Activated CD4-positive, alpha-beta T cell treated with anti-CD3 and anti-CD28 coated beads for 48 hours (primary cell): ENCODE measurements around the gene WDR26.
"Not testable (repeated sequence)": the region's sequence is repeated elsewhere in the genome, so short reads cannot be mapped to it uniquely, and the experiment has no call there.

Experiments
- DNase-seq: peaks from one replicate; pipeline ENCODE4 v3.0.0-alpha.2; 2020

WDR26 gene

DNA sequence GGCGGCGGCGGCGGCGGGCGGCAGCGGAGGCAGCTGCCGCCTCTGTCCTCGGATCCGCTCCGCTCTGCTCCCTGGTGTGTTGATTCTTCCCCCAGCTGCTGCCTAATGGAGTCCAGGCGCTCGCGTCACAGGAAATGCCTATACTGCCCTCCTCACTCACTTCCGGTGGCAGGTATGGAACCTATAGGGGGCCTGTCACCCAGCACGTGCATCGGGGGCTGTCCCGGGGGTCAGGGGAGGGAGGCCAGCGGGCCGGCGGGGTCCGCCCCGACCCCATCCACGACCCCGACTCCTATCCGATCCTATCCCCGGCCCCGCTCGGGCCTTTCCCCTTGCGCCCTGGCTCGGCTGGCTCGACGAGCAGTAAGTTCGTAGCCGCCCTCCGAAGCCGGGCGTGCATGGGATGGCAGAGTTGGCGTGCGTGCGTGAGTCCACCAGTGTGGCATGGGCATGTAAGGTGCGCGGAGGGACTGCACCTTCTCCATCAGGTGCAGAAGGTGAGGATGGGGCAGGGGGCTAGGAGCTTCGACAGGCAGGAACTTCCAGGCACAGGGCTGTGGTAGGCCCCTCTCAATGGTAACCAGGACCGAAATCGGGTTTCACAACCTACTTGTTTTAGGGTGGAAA is at the start of gene WDR26:
WDR26 (minus strand) TSS at position 107 of the 627 bp plus-strand sequence.
- peak; percentile 88 for DNase-seq

DNA sequence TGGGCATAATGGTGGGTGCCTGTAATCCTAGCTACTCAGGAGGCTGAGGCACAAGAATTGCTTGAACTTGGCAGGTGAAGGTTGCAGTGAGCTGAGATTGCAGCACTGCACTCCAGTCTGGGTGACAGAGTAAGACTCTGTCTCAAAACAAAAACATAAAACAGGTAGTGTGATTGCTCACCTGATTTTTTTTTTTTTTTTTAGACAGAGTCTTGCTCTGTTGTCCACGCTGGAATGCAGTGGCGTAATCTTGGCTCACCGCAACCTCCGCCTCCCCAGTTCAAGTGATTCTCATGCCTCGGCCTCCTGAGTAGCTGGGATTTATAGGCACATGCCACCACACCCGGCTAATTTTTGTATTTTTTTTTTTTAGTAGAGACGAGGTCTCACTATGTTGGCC is 48.6 kb upstream of the WDR26 start:
- not testable (repeated sequence) for DNase-seq

DNA sequence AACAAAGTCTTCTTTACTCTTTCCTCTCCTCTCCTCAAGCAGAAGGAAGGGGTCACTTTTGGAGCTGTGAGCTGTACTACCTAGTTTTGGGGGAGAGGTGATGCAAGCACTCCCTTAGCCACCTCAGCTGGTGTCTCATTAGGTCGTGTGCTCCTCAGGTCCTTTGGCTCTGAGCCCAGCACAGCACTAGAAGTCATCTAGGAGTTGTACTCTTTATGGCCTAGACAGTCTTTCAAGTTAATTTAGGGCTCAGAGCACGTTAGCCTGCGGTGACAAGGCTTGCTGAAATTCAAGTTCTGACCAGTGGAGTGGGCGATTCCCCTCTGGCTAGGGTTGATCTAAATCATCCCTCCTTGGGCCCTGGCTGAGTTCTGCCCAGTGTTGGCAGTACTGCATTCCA is 48.0 kb upstream of the WDR26 start:
- no peak for DNase-seq

DNA sequence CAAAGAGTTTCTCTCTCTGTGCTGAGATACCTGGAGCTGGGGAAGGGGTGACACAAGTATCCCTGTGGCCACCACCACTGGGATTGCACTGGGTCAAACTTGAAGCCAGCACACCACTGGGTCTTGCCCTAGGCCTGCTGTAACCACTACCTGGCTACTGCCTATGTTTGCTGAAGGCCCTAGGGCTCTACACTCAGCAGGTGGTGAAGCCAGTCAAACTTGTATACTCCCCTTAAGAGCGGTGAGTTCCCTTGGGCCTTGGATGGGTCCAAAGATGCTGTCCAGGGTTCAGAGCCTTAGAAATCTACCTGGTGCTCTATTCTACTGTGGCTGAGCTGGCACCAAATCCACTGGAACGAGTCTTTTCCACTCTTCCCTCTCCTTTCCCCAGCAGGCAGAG is 47.0 kb upstream of the WDR26 start:
- no peak for DNase-seq

DNA sequence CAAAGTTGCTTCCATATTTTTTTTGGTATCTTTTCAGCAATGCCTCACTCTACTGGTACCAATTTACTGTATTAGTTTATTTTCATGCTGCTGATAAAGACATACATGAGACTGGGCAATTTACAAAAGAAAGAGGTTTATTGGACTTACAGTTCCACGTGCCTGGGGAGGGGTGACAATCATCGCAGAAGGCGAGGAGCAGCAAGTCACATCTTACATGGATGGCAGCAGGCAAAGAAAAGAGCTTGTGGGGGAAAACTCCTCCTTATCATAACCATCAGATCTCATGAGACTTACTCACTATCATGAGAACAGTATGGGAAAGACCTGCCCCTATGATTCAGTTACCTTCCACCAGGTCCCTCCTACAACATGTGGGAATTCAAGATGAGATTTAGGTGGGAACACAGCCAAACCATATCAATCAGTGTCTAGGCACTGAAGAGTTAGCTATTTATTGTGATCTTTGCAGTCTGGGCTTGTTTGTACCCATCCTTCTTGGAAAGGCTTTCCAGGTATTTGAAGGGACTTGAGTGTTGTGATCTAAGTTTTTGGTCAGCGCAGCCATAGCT is 46.4 kb upstream of the WDR26 start:
- not testable (repeated sequence) for DNase-seq

DNA sequence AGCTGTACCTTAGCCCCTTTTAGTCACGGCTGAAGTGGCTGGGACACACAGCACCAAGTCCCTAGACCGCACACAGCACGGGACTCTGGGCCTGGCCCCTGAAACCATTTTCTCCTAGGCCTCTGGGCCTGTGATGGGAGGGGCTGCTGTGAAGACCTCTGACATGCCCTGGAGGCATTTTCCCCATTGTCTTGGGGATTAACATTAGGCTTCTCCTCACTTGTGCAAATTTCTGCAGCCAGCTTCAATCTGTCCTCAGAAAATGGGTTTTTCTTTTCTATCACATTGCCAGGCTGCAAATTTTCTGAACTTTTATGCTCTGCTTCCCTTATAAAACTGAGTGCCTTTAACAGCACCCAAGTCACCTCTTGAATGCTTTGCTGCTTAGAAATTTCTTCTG is 45.6 kb upstream of the WDR26 start:
- DNase-seq, result not testable (repeated sequence)

DNA sequence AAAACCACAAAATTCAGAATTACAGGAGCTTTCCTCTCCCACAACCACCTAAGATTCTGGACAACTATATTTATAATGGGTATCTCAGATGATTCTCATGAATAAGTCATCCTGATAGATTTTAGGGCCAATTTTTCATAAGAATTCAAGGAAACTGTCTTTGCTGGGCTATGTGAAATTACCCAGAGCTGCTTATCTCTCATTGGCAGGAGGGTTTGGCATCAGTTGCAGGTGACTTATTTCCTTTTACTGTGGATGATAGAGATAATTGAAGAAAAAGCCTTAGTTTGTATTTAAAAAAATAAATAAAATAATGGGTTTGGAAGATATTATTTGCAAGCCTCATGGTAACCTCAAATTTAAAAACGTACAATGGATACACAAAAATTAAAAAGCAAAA is 38.2 kb upstream of the WDR26 start:
- no peak for DNase-seq

DNA sequence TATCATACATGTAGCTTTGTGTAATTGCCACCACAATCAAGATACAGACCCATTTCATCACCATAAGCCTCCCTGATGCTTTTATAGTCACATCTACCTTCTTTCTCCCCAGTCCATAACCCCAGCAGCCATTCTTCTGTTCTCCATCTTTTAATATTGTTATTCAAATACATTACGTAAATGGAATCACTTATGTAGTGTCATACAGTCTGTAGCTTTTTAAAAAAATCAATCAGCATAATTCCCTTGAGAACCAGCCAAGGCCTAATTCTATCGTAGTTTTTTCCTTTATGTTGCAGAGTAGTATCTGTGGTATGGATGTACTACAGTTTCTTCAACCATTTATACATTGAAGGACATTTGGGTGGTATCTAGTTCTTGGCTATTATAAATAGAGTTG is 31.6 kb upstream of the WDR26 start:
- no peak for DNase-seq

DNA sequence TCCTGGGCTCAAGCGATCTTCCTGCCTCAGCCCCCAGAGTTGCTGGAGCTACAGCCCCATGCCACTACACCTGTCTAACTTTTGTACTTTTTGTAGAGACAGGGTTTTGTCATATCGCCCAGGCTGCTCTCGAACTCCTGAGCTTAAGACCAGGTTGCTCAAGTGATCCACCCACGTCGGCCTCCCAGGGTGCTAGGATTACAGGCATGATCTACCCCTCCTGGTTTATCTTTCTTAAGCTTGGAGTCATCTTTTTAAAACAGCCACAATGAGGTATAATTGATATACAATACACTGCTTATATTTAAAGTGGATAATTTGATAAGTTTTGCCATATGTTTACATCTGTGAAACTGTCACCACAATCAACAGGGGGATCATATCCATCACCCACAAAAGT is 25.4 kb upstream of the WDR26 start:
- no peak for DNase-seq

DNA sequence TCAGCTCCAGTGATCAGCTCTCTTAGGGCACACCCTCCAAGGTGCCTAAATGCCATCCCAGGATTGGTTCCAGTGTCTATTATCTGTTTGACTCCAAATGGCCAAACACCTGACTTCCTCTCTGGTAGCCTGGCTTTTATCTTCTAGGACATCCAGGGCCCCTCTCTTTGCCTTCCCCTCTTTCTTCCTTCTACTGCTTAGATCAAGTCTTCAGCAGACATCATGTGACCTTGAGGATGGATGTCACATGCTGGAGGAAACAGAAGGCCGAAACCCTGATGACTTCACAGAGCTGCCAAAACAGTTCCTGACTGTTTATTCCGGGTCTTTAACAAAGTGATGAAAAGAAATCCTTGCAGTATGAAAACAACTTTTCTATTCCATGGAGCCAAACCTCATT is 24.4 kb upstream of the WDR26 start:
- no peak for DNase-seq

DNA sequence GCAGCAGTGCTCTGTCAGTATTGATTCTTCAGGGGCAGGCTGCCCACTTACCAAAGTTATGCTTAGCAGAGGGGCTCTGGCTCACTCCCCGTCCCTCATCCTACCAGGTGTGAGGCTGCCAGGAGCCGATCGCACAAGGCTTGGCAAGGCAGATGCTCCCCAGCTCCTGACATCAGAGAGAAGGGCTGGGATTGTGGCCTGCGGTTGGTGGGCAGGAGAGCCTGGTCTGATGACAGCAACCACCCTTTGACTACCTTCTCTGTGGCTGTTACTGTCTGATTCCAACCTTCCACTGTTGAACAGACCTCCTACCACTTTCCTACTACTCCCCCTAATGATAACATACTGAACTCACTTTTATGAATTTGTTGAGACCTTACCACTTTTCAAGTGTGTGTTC is 23.7 kb upstream of the WDR26 start:
- no peak for DNase-seq

DNA sequence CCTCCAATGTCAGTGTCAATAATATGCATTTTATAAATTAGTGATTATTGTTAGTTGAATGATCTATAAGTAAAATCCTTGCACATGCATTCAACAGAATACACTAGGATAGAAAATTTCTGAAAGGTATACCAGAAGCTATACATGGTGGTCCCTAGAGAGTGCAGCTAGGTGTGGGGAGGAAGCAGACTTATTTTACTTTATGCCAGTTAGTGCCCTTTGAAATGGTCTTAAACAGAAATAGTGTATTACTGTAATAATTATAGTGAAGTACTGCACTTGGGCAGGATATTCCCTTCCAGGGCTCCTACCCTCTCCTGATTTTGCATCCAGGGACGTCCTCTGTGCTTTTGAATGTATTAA is 23.2 kb upstream of the WDR26 start:
- no peak for DNase-seq

DNA sequence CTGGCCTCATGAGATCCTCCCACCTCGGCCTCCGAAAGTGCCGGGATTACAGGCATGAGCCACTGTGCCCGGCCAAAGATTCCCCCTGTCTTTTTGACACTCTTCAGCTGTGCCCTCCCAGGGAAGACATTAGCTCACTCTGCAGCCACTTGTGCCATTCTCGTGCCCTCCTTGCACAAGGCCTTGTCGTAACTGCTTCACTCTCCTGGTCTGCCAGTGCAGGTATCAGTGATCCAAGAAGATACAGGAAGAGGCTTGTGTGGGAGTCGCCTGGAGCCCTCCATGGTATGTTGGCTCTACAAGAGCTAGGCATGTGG is 22.0 kb upstream of the WDR26 start:
- DNase-seq, result no peak

DNA sequence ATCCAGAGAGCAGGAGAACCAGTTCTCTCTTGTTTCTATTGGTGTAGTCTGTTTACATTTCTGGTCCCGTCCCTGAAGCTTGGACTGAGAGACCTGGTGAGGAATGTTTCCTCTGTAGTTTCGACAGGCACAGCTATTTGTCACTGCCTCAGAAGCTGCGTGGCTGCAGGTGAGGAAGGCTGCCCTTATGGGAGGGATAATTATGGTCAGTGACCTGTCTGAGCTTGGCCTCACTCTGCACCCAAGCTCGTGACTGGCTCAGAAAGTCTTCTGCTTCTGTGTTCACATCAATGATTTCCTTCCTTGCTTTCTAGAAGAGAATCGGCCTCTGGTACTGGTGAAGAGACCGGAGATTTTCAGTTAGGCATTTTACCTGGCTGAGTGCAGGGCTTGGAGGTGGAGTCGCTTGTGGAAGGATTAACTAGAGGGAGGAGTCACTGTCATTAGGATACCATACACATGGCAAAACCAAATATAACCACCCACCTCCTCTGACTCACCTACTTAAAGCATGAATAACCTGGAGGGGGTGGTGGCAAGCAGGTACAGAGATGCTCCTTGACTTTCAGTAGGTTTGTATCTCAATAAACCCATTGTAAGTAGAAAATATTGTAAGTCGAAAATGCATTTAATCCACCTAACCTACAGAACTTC is 19.9 kb upstream of the WDR26 start:
- DNase-seq, result no peak

DNA sequence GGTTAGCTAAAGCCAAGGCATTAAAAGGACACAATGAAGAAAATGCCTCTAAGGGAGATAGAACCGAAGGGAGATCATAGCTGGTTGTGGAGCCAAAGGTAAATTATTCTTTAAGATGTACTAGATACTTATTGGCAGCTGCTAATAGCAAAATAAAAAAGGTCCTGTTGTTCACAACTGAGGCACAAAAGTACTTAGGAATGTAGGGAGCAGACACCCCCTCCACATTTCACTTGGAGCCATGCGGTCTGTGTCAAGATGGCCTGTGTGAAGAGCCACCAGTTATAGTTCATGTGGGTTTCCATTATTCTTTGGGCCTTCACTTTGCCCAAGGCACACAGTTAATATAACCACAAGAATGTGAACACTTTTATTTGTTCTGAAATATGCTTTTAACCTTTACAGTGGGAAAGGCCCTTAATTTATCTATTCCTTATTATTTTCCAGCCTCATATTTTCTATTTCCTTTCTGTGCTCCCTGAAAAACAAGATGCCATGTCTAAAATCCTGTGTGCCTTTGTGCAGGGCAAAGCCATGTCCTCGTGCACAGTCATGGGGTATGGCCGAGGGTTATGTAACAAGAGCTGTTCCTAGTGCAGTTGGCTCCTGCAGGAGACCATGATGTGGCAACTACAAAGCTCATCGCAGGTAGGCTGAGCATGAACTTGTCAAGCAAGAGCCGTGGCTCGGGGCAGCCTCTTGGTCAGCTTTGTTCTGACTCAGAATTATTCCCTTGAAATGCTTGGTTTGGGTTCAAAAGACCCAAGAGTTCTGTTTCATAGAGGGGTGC is 16.2 kb upstream of the WDR26 start:
- no peak for DNase-seq

DNA sequence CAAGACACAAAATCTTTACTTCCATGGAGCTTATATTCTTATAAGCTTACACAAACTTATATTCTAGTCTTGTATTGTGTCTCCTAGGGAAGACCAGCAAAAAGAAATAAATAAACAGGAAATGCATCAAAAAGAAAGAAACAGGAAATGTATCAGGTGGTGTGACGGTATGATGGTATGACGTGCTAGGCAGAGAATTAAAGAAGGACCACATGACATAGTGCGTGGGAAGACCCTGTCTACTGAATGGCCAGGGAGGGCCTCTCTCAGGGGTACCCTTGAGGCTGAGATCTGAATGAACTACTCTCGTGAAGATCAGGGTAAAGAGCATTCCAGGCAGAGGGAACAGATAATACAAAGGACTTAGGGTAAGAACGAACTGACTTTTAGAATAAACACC is 15.6 kb upstream of the WDR26 start:
- no peak for DNase-seq

DNA sequence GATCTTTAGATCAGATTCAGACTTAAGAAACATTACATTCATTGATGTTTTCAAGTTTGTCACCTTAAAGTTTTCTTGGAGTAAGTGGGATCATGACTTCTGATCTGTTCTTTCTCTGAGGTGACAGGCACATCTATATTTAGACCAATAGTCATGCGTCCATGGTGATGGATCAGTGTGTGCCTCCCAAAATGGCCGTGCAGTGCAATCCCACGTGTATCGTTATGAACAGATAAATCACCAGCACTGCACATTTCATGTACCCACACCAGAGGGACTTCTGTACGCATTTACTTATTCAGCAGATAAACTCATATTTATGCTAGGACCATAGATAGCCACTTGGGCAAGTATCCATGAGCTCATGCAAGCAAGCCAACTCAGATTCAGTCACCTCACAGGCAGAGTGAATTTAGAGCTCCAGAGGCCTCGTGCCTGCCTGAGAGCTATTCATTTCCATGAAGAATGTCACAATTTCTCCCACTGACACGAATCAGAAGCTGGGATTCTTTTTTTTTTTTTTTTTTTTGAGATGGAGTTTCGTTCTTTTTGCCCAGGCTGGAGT is 13.9 kb upstream of the WDR26 start:
- no peak for DNase-seq

DNA sequence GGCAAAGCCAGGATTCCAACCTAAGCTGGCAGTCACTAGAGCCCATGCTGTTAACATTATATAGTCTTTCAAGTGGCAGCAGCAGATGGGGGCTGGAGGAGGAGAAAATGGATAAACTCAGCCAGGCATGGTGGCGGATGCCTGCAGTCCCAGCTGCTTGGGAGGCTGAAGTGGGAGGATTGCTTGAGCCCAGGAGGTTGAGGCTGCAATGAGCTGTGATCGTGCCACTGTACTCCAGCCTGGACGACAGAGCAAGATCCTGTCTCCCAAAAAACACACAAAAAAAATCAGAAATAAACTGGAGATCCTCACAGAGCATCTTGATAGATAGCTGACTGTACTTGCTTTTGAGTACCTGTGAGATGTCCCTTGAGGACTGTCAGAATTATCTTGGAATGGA is 13.4 kb upstream of the WDR26 start:
- DNase-seq, result no peak

DNA sequence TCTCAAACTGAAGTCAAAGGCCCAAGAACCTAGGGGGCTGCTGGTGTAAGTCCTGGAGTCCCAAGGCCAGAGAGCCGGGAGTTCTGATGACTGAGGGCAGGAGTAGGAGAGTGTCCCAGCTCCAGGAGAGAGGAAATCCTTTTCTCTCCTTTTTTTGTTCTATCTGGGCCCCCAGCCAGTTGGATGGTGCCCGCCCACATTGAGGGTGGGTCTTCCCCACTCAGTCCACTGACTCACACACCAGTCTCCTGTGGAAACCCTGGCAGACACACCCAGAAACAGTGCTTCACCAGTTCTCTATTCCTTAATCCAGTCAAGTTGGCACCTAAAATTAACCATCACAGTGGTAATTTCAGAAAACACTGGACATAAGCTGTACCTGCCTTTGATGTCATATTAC is 12.7 kb upstream of the WDR26 start:
- DNase-seq, result no peak

DNA sequence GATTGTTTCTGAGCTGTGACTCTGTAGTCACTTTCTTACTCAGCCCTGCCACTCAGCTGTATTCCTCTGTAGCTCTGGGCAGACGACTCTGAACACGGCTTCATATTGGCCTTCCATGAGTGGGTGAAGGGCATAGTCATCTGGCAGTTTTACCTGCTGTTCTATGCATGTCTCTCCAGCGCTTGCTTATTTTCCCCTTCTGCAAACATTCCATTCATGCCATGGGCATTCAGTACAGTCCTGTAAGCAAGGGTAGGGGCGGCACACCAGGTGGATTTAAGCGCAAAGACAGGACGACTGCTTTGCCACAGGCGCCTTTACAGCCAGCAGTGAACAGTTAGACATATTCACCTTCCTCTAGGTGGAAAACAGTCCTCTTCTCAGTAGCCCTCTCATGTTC is 4.4 kb upstream of the WDR26 start:
- no peak for DNase-seq

DNA sequence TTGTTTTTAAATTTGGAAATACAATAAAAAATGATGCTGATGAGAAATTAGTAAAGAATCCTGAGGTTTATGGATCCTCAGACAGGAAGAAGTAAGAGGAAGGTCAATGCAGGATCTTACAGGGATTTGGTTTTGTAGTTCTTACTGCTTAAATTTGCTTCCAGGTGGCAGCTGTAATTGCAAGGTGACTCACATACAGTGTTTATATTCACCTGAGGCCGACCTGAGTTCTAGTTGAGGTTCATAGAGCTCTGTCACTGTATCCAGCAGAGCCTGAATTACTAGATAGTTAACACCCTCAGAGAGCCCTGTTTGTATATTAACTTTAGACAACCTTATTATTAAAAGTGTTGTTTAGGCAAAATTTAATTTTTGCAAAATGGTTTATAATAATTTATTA is 1.4 kb upstream of the WDR26 start:
- no peak for DNase-seq

DNA sequence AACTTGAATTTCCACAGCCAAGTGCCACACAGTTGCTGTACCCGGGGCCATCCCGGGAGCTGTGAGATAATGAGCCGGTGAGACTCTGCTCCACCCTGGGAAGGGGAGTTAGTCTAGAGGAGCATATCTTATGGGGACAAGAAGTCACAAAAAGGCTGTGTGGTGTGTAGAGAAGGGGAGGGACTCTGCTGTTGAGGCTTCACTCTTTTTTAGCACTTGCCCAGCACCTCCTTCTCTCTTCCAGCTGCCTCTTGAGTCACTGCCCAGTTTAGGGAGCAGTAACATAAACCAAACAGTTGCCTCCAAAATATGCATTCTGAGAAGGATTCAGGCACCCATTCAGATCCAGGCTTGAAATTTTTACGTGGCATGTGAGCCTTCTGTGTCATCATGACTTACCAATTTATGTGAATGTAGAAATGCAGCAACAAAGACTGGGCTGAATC is 744 bp upstream of the WDR26 start:
- peak; percentile 30 for DNase-seq
